HepG2 (cell line): ENCODE data around the gene SGIP1. TPM values are rescaled to one million over a fixed set of nuclear protein-coding genes. Genes with fewer than 3 reads are reported as not detected.

ENCODE experiments used
- ATAC-seq: fragments of 200-7000 bp; cut with Tn5 transposase; 3 replicates; pipeline ENCODE4 v1.9.1; 2020; ENCODE audit warnings: mild to moderate bottlenecking, moderate library complexity
- BruUV-seq: library from RNA; stranded (reverse); fragments of 400-500 nt; replicated peaks from 2 replicates; lab custom pipeline; 2021; lab: Mats Ljungman, UMichigan
- CTCF ChIA-PET: fragments of 300-600 bp; formaldehyde crosslinking; extraction: SDS; loops from one replicate; lab custom pipeline; 2021; ENCODE audit warnings: low total read pairs, inconsistent platforms, low intra/inter-chr PET ratio; lab: Yijun Ruan, JAX
- POLR2A ChIA-PET: fragments of 350-600 bp; sonication (Branson Sonifier 250); formaldehyde crosslinking; loops from one replicate; lab custom pipeline; 2020; ENCODE audit warnings: antibody characterized with exemption, inconsistent platforms; lab: Yijun Ruan, JAX
- DNase-seq: peaks from one replicate; pipeline ENCODE4 v3.0.0-alpha.2; 2015; ENCODE audit warnings: low spot score
- FAIRE-seq: peaks from 3 replicates; lab custom pipeline; 2011; peaks lifted over from hg19 to GRCh38; lab: Jason Lieb, UNC
- H2AFZ ChIP-seq: one replicate; pipeline ENCODE4 v1.6.1; 2011; ENCODE audit warnings: low read length, inconsistent platforms
- H3K27ac ChIP-seq: fragments of 300-600 bp; 3 replicates; pipeline ENCODE4 v1.8.0; 2011; ENCODE audit warnings: mixed run types, mild to moderate bottlenecking, mixed read lengths, low read length, inconsistent platforms; ENCODE audit not compliant: insufficient read depth; ENCODE audit errors: extremely low read length
- H3K27me3 ChIP-seq, 2 experiments: fragments of 200-600 bp in 1 of 2; 2 replicates in 1 of 2; 3 replicates in 1 of 2; pipeline versions ENCODE4 v1.6.0 to v1.8.0; 2011; ENCODE audit warnings: low read length in 2 of 2, mild to moderate bottlenecking in 2 of 2, moderate library complexity in 2 of 2, inconsistent platforms in 1 of 2; ENCODE audit not compliant: insufficient read depth in 2 of 2, control insufficient read depth in 1 of 2
- H3K36me3 ChIP-seq, 2 experiments: fragments of 200-600 bp in 1 of 2; replicated peaks in 1 of 2; 2 replicates in 1 of 2; 3 replicates in 1 of 2; pipeline versions ENCODE4 v1.5.1 to v1.8.0; 2011; ENCODE audit warnings: low read length in 2 of 2, inconsistent platforms in 1 of 2; ENCODE audit not compliant: insufficient read depth in 2 of 2, control insufficient read depth in 1 of 2
- H3K4me1 ChIP-seq: 2 replicates; pipeline ENCODE4 v1.5.1; 2012; ENCODE audit warnings: low read length, inconsistent platforms; ENCODE audit not compliant: insufficient read depth
- H3K4me2 ChIP-seq: 2 replicates; pipeline ENCODE4 v1.6.0; 2011; ENCODE audit warnings: low read depth, low read length, inconsistent platforms
- H3K4me3 ChIP-seq, 3 experiments: fragments of 200-600 bp in 1 of 3; sonication (generic), shearing (Covaris generic) in 1 of 3; replicated peaks in 1 of 3; 2 replicates each; pipeline ENCODE4 v1.5.1; 2011 to 2016; ENCODE audit warnings: low read length in 3 of 3, inconsistent platforms in 2 of 3, low read depth in 2 of 3, mild to moderate bottlenecking in 2 of 3, control low read depth in 1 of 3, mixed read lengths in 1 of 3; ENCODE audit not compliant: insufficient read depth in 1 of 3
- H3K79me2 ChIP-seq: one replicate; pipeline ENCODE4 v1.6.1; 2011; ENCODE audit warnings: low read length, inconsistent platforms; ENCODE audit not compliant: insufficient read depth
- H3K9ac ChIP-seq: 2 replicates; pipeline ENCODE4 v1.6.0; 2011; ENCODE audit warnings: mild to moderate bottlenecking, low read depth, low read length, inconsistent platforms; ENCODE audit not compliant: insufficient read depth
- H3K9me3 ChIP-seq: 2 replicates; pipeline ENCODE4 v1.5.1; 2012; ENCODE audit warnings: mild to moderate bottlenecking, low read length
- H4K20me1 ChIP-seq: 2 replicates; pipeline ENCODE4 v1.6.0; 2011; ENCODE audit warnings: inconsistent platforms, mild to moderate bottlenecking, low read length, moderate library complexity; ENCODE audit not compliant: insufficient read depth
- ERF ChIP-seq: IDR thresholded peaks from 2 replicates; pipeline ENCODE4 v1.6.1; 2018; ENCODE audit warnings: missing biosample characterization, missing genetic modification reagents
- FOXO1 ChIP-seq: sonication (generic); formaldehyde crosslinking; IDR thresholded peaks from 2 replicates; pipeline ENCODE4 v1.4.0; 2020; ENCODE audit warnings: missing genetic modification reagents
- HOXD1 ChIP-seq: sonication (generic); formaldehyde crosslinking; IDR thresholded peaks from 2 replicates; pipeline ENCODE4 v1.5.0; 2020; ENCODE audit warnings: missing genetic modification reagents
- KDM5A ChIP-seq: fragments of 200-600 bp; sonication (generic); IDR thresholded peaks from 2 replicates; pipeline ENCODE4 v1.7.0; 2018; ENCODE audit warnings: antibody characterized with exemption, mild to moderate bottlenecking, low read length, borderline replicate concordance
- KDM5B ChIP-seq: sonication (generic); formaldehyde crosslinking; IDR thresholded peaks from 2 replicates; pipeline ENCODE4 v1.4.0; 2020; ENCODE audit warnings: missing genetic modification reagents, mild to moderate bottlenecking, borderline replicate concordance
- NFE2 ChIP-seq: sonication (generic); formaldehyde crosslinking; IDR thresholded peaks from 2 replicates; pipeline ENCODE4 v1.4.0; 2020; ENCODE audit warnings: missing genetic modification reagents
- SAFB2 ChIP-seq: sonication (generic); formaldehyde crosslinking; IDR thresholded peaks from 2 replicates; pipeline ENCODE4 v1.5.1; 2020; ENCODE audit warnings: missing genetic modification reagents, low read depth, mild to moderate bottlenecking, borderline replicate concordance
- SNAPC2 ChIP-seq: sonication (generic); formaldehyde crosslinking; IDR thresholded peaks from 2 replicates; pipeline ENCODE4 v1.8.1; 2022; ENCODE audit warnings: mild to moderate bottlenecking, missing genetic modification reagents
- ZC3H4 ChIP-seq: sonication (generic); formaldehyde crosslinking; IDR thresholded peaks from 2 replicates; pipeline ENCODE4 v1.4.0; 2020; ENCODE audit warnings: missing genetic modification reagents, borderline replicate concordance
- ZEB1 ChIP-seq: IDR thresholded peaks from 2 replicates; pipeline ENCODE4 v1.6.1; 2012; ENCODE audit warnings: mild to moderate bottlenecking, low read depth, inconsistent platforms; ENCODE audit not compliant: insufficient replicate concordance
- ZFY ChIP-seq: sonication (generic); formaldehyde crosslinking; IDR thresholded peaks from 2 replicates; pipeline ENCODE4 v1.4.0; 2020; ENCODE audit warnings: missing genetic modification reagents
- ZKSCAN1 ChIP-seq: fragments of 150-350 bp; IDR thresholded peaks from 2 replicates; pipeline ENCODE4 v1.6.1; 2014; ENCODE audit warnings: low read length
- ZNF274 ChIP-seq: sonication (generic); formaldehyde crosslinking; IDR thresholded peaks from 2 replicates; pipeline ENCODE4 v1.5.1; 2020; ENCODE audit warnings: mild to moderate bottlenecking, missing genetic modification reagents
- ZNF639 ChIP-seq: conservative IDR thresholded peaks from 2 replicates; pipeline ENCODE4 v1.6.1; 2018; ENCODE audit warnings: missing genetic modification reagents
- ZNF747 ChIP-seq: sonication (generic); formaldehyde crosslinking; IDR thresholded peaks from 2 replicates; pipeline ENCODE4 v1.8.1; 2023; ENCODE audit warnings: missing genetic modification reagents, mild to moderate bottlenecking, borderline replicate concordance
- ZNF761 ChIP-seq: sonication (generic); formaldehyde crosslinking; conservative IDR thresholded peaks from 2 replicates; pipeline ENCODE4 v1.4.0; 2020; ENCODE audit warnings: mild to moderate bottlenecking, missing genetic modification reagents
- ZSCAN21 ChIP-seq: sonication (generic); formaldehyde crosslinking; IDR thresholded peaks from 2 replicates; pipeline ENCODE4 v1.8.0; 2022; ENCODE audit warnings: mild to moderate bottlenecking, missing genetic modification reagents, moderate library complexity, borderline replicate concordance
- WGBS: methylation state at CpG from one replicate; pipeline ENCODE4 v1.1.6; 2017; ENCODE audit warnings: low lambda C conversion rate; 5-methylcytosine and 5-hydroxymethylcytosine counted together
- in situ Hi-C: cut with HindIII; loops from 2 replicates; pipeline ENCODE4 v1.10.0; 2017; ENCODE audit warnings: low pct_unique_long_range_greater_than_20kb; ENCODE audit not compliant: extremely low pct_ligation_motif_present
- intact Hi-C: fragments of 100-400 bp; cut with micrococcal nuclease; formaldehyde crosslinking; loops from one replicate; pipeline ENCODE4 v1.10.0; 2022; ENCODE audit not compliant: unreplicated experiment
- polyA plus RNA-seq, 8 experiments: library from polyadenylated mRNA; depleted of rRNA in 3 of 8; stranded (reverse) in 7 of 8; unstranded in 1 of 8; fragments of >200 nt; fragmentation: Illumina TruSeq in 4 of 8; extraction: Trizol in 4 of 8; gene quantifications; 2 replicates each; pipeline versions ENCODE4 v1.2.1 to v1.2.3, GENCODE V29; 2011 to 2016; ENCODE audit warnings: low read depth in 4 of 8, missing spikeins in 1 of 8, mixed read lengths in 1 of 8; ENCODE audit not compliant: insufficient read depth in 1 of 8
- total RNA-seq, 5 experiments: library from RNA; depleted of rRNA; stranded (reverse); fragments of >200 nt; fragmentation: Illumina TruSeq; extraction: Trizol; gene quantifications; 2 replicates each; pipeline ENCODE4 v1.2.3, GENCODE V29; 2016; ENCODE audit warnings: low read depth in 1 of 5
- TF ChIP-seq, protein P1 (sequence below): sonication (generic); formaldehyde crosslinking; IDR thresholded peaks from 2 replicates; pipeline ENCODE4 v1.8.0; 2022; ENCODE audit warnings: mild to moderate bottlenecking, missing genetic modification reagents, moderate library complexity

The SGIP1 gene
- total and polyA plus RNA-seq, 2 of the 13 experiments (the other 11 are each of a cell fraction or from before 2014, with no cell fraction given) = not detected

DNA sequence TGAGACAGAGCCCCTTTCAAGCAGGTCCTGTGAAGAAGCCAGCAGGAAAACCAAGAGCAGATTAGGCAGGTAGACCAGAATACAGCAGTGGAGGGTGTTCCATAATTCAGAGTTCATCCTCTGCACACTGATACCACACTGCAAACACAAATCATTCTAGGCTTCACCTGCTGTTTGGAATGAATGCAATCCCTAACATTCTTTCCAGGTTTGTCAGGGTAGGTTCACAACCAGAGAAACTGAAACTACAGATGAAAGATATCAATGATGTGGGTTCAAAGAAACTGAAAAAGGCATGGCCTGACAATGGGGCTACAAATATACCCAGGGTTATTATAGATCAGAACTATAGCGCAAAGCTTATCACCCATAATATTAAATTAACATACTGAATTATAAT, 8.9 kb upstream of the SGIP1 start:
- no peaks in the 10 kb centered on the region for H3K36me3 ChIP-seq
- H3K27me3 ChIP-seq = no peaks in the 10 kb centered on the region
- H2AFZ ChIP-seq = no peak overlapping the region
- no peak for FAIRE-seq
- no peak for ATAC-seq
- H3K4me1 ChIP-seq = peaks cover 10% of the 10 kb centered on the region; the same call in 1 of the 2 replicates
- no peaks in the 10 kb centered on the region for H3K9me3 ChIP-seq
- H3K9ac ChIP-seq = no peak overlapping the region
- WGBS = 53% methylated on average over 1 of the region's 1 CpG
- POLR2A ChIA-PET = no interaction called here
- H3K79me2 ChIP-seq = no peaks in the 10 kb centered on the region
- intact Hi-C loops = no loop called here
- TF ChIP-seq NFE2 (CRISPR knock-in tag) (no peak), ZNF274 (CRISPR knock-in tag) (no peak), ZC3H4 (CRISPR knock-in tag) (no peak), SNAPC2 (CRISPR knock-in tag) (no peak), SAFB2 (no peak)
- TF ChIP-seq, all 625 proteins: peak for 0
- no peak for DNase-seq
- no TSS peak for BruUV-seq
- in situ Hi-C loops = no loop called here
- H3K27ac ChIP-seq = no peak overlapping the region
- no peaks in the 10 kb centered on the region for H4K20me1 ChIP-seq
- no peak overlapping the region for H3K4me3 ChIP-seq
- CTCF ChIA-PET = no interaction called here
- H3K4me2 ChIP-seq = no peak overlapping the region

DNA sequence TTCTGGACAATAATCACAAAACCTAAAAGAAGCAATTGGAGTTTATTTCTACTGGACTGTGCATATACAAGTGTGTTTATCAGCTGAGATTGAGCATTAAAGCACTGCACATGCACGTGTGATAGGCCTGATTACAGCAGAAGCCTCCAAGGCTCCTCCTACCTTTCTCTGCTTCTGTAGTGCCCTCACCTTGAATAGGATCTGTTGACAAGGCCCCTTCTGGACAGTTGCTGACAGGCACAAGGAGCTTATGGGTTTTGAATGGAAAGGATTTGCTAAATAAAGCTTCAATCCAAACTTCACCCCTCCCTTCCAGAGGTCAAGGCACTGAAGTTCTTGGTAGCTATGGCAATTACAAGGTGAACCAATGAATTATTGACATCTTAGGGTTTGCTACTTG, 7.9 kb upstream of the SGIP1 start:
- no peaks in the 10 kb centered on the region for H3K79me2 ChIP-seq
- H3K4me3 ChIP-seq = no peak overlapping the region
- H4K20me1 ChIP-seq = no peaks in the 10 kb centered on the region
- 0% methylated on average over 1 of the region's 1 CpG for WGBS
- H3K9ac ChIP-seq = no peak overlapping the region
- no peaks in the 10 kb centered on the region for H3K27me3 ChIP-seq
- in situ Hi-C loops = no loop called here
- H3K27ac ChIP-seq = no peak overlapping the region
- no peak overlapping the region for H3K4me2 ChIP-seq
- no peaks in the 10 kb centered on the region for H3K36me3 ChIP-seq
- intact Hi-C loops = no loop called here
- H3K9me3 ChIP-seq = no peaks in the 10 kb centered on the region
- TF ChIP-seq ZNF747 (no peak), ZNF639 (CRISPR knock-in tag) (no peak), ZNF761 (no peak), KDM5A (no peak), HOXD1 (CRISPR knock-in tag) (no peak), ZSCAN21 (CRISPR knock-in tag) (no peak), FOXO1 (CRISPR knock-in tag) (no peak), ZKSCAN1 (no peak), ZFY (CRISPR knock-in tag) (no peak), KDM5B (CRISPR knock-in tag) (no peak), ERF (CRISPR knock-in tag) (no peak), ZEB1 (no peak)
- TF ChIP-seq, protein P1, sequence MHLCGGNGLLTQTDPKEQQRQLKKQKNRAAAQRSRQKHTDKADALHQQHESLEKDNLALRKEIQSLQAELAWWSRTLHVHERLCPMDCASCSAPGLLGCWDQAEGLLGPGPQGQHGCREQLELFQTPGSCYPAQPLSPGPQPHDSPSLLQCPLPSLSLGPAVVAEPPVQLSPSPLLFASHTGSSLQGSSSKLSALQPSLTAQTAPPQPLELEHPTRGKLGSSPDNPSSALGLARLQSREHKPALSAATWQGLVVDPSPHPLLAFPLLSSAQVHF (CRISPR knock-in tag) = no peak
- peaks cover 7% of the 10 kb centered on the region; the same call in 1 of the 2 replicates for H3K4me1 ChIP-seq
- no peak for ATAC-seq
- no peak overlapping the region for H2AFZ ChIP-seq
- BruUV-seq = no TSS peak
- no peak for FAIRE-seq
- DNase-seq = no peak
- POLR2A ChIA-PET = no interaction called here
- CTCF ChIA-PET = no interaction called here
